ENCODE results near the gene LSP1.

DNA sequence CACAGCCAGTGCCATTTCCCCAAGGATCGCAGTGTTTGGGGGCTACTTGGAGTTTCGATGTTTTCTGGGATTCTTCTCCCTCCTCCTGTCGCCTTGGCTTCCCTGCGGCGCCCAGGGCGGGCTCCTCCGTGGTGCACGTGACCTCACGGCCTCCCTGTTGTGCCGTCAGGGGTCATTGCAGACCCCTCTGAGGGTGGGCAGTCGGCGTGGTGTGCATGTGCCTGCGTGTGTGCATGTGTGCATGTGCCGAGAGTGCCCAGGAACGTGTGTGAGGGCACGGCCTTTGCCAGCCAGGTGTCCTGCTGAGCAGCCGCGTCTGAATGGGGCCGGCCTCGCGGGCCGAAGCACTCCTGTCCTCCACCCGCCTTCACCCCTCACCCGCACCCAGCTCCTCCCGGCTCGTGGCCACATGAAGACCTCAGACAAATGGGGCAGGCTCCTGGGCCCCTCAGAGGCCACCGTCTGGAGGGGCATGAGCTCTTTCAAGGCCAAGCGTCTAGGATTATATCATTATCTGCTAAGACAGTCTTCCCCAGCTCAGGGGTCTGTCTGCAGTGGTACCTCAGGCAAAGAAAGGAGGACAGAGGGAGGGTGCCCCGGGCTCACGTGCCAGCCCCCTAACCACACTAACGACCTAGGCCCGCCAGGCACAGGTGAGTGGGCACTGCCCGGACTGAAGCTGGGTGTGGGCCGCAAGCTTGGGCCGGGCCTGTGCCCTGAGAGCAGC is 84.9 kb downstream of the LSP1 start:
- no peak for TF ChIP-seq CTCF (IDR thresholded peaks at IDR 0.05; ENCODE audit: control extremely low read depth in 1 of 3, insufficient read depth in 1 of 3, low read depth in 1 of 3, low read length in 3 of 3)
- no peak for TF ChIP-seq ZNF274 (IDR thresholded peaks at IDR 0.05; ENCODE audit: borderline replicate concordance, extremely low read depth, low read length)
- TF ChIP-seq POLR2A (IDR thresholded peaks at IDR 0.05; ENCODE audit: control extremely low read depth in 1 of 2, low read depth in 2 of 2, low read length in 2 of 2): no peak
- TF ChIP-seq JUND (IDR thresholded peaks at IDR 0.05; ENCODE audit: low read length): no peak
- no peak for TF ChIP-seq EP300 (IDR thresholded peaks at IDR 0.05; ENCODE audit: borderline replicate concordance in 1 of 2, low read depth in 2 of 2, low read length in 2 of 2)
- TF ChIP-seq RBBP5 (IDR thresholded peaks at IDR 0.05; ENCODE audit: borderline replicate concordance, low read depth, low read length): no peak
- TF ChIP-seq RAD21 (IDR thresholded peaks at IDR 0.05 in 1 of 2, conservative IDR thresholded peaks at IDR 0.05 in 1 of 2; ENCODE audit: low read depth in 2 of 2, low read length in 2 of 2): no peak
- no peak for TF ChIP-seq CREB1 (IDR thresholded peaks at IDR 0.05)

Measured in H1 (cell line).